ENCODE results near the gene RPS18.
A peak's percentile ranks its signal among the peaks of the same experiment; 100 is the strongest.

The RPS18 gene

GRCh38 chr6:33288921-33289783 lies 17.3 kb downstream of the RPS18 start, which contains the start of the genes PFDN6 and WDR46:
TSS of gene PFDN6 (plus strand) at chr6:33289601. CDS start at chr6:33289857, 256 bp downstream.
TSS of gene WDR46 (minus strand) at chr6:33289239. CDS start at chr6:33289170, 69 bp downstream.
- peak in 1 of 2 donors; percentile 60 for DNase-seq (ENCODE audit: extremely low read depth in 1 of 2, low read depth in 1 of 2)

DNA sequence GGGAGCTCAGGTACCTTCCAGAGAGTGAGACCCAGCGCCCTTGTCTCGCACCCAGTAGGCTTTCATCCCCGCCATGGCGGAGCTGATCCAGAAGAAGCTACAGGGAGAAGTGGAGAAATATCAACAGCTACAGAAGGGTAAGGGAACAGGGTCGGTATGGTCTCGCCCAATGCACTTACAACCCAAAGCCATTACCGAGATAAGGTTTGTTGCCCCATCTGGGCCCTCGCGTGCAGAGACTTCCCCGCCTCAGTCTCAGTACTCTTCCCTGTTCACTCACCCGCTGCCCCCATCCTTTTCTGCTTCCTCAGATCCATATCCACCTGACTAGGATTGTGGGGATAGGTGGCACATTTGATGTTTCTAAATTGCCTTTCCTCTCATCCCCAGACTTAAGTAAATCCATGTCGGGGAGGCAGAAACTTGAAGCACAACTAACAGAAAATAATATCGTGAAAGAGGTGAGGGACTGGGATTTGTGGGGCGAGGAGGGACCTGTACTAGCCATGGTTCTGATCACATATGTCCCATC lies 18.0 kb downstream of the RPS18 start:
- no peak for DNase-seq (ENCODE audit: extremely low read depth in 1 of 2, low read depth in 1 of 2)

- DNase-seq (ENCODE audit: extremely low read depth in 1 of 2, low read depth in 1 of 2), result no peak
Observed at GRCh38 chr6:33290459-33290858, 18.6 kb downstream of the RPS18 start.

- no peak for DNase-seq (ENCODE audit: extremely low read depth in 1 of 2, low read depth in 1 of 2)
Observed at GRCh38 chr6:33292996-33293682, 21.3 kb downstream of the RPS18 start.

- no peak for DNase-seq (ENCODE audit: extremely low read depth in 1 of 2, low read depth in 1 of 2)
Observed at GRCh38 chr6:33294086-33294823, 22.4 kb downstream of the RPS18 start.

- DNase-seq (ENCODE audit: extremely low read depth in 1 of 2, low read depth in 1 of 2), result no peak
Observed at GRCh38 chr6:33295621-33296369, 23.9 kb downstream of the RPS18 start.

- no peak for DNase-seq (ENCODE audit: extremely low read depth in 1 of 2, low read depth in 1 of 2)
Observed at GRCh38 chr6:33296797-33297405, 25.0 kb downstream of the RPS18 start.

DNA sequence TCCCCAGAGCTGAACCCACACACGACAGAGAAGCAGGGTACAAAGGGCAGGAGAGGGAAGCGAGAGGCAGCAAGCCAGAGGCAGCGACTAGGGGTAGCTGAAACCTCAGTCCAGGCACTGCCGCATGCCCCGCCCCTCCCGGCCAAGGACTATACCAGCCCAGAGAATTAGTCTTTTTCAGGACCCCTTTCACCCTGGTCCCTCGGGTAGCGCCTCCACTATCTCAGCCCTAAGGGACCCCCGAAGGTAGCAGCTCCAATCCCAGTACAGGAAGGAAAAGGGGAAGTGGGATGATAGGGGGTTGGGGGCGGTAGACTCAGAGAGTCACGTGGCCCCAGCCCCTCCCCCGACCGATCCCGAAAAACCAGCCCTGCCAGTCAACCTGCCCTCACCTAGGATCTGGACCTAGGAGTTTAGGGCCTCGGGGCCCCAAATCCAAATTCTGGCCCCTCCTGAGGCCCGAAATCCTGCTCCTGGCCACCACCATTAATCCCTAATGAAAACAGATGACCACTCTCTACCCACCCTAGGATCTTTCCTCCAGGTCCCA lies 25.6 kb downstream of the RPS18 start:
- DNase-seq (ENCODE audit: extremely low read depth in 1 of 2, low read depth in 1 of 2), result no peak

- no peak for DNase-seq (ENCODE audit: extremely low read depth in 1 of 2, low read depth in 1 of 2)
Observed at GRCh38 chr6:33297956-33298772, 26.3 kb downstream of the RPS18 start.

DNA sequence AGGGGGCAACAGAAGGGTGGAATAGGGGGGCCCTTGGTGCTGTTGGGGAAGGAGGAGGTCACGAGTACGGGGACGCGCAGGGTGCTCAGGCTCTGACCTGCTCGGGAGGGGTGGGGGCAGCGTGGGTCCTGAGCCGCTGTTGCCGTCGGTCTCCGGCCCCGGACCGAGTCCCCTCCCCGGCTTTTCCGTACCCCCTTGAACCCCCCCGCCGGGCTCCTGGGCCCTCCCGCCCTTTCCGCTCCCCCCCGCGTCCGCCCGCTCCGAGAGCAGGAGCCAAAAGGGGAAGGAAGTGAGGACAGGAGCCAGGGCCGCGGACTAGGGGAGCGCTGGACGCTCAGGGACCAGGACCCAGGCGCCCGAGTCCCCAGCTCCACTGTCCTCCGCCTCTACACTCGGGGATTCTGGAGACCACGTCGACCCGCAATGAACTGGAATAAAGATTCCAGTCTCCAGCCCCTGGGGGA lies 26.9 kb downstream of the RPS18 start, which contains the start of gene RGL2:
Gene RGL2 (minus strand): TSS at position 170 of the 464 bp plus-strand sequence. CDS start 332 bp downstream, outside the sequence.
- DNase-seq (ENCODE audit: extremely low read depth in 1 of 2, low read depth in 1 of 2), result no peak

- peak; percentile 78 to 89 for DNase-seq (ENCODE audit: extremely low read depth in 1 of 2, low read depth in 1 of 2)
Observed at GRCh38 chr6:33299237-33299944, 27.5 kb downstream of the RPS18 start.

DNA sequence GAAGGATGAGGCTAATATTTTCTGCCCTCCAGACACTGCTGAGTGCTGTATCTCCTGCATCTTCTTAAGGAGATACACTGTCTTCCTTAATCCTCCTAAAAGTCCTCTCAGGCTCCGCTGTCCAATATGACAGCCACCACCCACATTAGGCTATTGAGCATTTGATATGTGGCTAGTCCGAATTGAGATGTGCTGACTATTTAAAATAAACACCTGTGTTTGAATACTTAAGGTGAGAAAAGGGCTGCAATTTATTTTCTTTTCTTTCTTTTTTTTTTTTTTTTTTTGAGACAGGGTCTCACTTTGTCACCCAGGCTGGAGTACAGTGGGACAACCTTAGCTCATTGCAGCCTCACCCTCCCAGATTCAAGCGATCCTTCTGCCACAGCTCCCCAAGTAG lies 30.0 kb downstream of the RPS18 start:
- no peak for DNase-seq (ENCODE audit: extremely low read depth in 1 of 2, low read depth in 1 of 2)

DNA sequence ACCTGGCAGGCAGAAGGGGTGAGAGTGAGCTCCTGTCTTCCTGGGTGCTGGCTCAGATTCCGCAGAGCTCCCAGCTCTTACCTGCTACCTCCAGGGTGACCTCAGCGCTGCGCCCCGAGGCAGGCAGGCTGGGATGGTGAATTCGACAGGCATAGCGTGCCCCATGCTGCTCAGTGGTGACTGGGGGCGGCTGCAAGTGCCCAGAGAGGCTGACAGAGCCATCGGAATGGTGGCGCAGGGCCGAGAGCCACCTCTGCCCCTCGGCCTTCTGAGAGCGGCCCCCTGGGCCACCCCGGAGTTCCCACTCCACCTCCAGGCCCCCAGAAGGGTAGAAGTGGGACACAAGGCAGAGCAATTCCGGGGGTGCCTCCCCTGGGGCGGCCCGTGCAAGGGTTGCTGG lies 32.3 kb downstream of the RPS18 start:
- no peak for DNase-seq (ENCODE audit: extremely low read depth in 1 of 2, low read depth in 1 of 2)

DNA sequence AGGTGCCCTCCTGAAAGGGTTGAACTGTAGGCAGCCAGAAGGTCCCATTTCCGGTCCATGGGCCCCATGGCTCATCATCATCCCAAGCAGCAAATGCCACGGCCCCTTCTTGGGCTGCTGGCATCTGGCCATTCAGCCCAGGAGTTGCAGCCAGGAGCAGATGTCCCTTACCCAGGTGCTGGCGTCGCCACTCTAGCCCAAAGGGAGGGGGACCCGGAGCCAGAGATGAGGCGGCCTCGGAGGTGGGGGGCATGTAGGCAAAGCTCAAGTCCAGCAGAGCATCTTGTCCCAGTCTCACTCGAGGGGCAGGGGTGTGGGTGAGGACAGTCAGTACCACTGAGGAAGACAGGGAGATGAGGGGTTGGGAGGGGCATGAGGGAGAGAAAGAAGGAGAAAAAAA lies 33.2 kb downstream of the RPS18 start:
- DNase-seq (ENCODE audit: extremely low read depth in 1 of 2, low read depth in 1 of 2), result no peak

GRCh38 chr6:33306356-33306755 lies 34.5 kb downstream of the RPS18 start:
- DNase-seq (ENCODE audit: extremely low read depth in 1 of 2, low read depth in 1 of 2), result no peak

- peak; percentile 69 to 71 for DNase-seq (ENCODE audit: extremely low read depth in 1 of 2, low read depth in 1 of 2)
Observed at GRCh38 chr6:33312361-33313104, 40.7 kb downstream of the RPS18 start.

- DNase-seq (ENCODE audit: extremely low read depth in 1 of 2, low read depth in 1 of 2), result no peak
Observed at GRCh38 chr6:33313105-33313708, 41.3 kb downstream of the RPS18 start.

Measured in activated CD8-positive, alpha-beta memory T cell treated with anti-CD3 and anti-CD28 coated beads for 1 hour (primary cell).